KG1 (cell line): ENCODE data around the gene LAMC2.
"Not testable (repeated sequence)": the region's sequence is repeated elsewhere in the genome, so short reads cannot be mapped to it uniquely, and the experiment has no call there.

Experiments
- DNase-seq: peaks from one replicate; lab custom pipeline; 2025; lab: John Stamatoyannopoulos, UW

LAMC2 gene

DNA sequence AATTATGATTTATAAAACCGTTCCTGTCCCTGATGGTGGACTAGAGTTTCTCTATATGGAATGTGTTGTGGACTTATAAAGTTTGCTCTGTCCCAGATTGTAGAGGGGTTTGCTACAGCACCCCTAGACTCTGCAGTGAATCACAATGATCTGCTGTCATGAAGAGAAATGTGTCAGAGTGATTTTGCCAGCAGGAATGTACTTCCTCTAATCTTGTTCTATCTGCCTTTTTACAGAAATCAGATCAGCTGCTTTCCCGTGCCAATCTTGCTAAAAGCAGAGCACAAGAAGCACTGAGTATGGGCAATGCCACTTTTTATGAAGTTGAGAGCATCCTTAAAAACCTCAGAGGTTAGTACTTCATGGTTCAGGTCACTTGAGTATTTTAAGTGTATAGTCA is 52.0 kb downstream of the LAMC2 start:
- no peak for DNase-seq

DNA sequence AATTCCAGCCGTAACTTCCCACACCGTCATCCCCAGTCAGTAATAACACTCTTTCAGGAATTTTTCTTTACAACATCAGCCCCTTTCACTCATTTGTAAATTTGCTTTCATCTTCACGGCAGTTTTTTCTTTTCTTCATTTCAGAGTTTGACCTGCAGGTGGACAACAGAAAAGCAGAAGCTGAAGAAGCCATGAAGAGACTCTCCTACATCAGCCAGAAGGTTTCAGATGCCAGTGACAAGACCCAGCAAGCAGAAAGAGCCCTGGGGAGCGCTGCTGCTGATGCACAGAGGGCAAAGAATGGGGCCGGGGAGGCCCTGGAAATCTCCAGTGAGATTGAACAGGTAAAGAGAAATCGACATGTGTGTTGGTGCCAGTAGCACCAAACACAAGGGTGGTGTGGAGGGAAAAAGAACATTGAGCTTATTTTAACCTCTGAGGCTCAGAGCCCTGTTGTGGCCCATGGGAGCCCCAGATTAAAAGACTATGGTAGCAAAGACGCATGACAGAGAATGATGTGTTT is 53.2 kb downstream of the LAMC2 start:
- no peak for DNase-seq

DNA sequence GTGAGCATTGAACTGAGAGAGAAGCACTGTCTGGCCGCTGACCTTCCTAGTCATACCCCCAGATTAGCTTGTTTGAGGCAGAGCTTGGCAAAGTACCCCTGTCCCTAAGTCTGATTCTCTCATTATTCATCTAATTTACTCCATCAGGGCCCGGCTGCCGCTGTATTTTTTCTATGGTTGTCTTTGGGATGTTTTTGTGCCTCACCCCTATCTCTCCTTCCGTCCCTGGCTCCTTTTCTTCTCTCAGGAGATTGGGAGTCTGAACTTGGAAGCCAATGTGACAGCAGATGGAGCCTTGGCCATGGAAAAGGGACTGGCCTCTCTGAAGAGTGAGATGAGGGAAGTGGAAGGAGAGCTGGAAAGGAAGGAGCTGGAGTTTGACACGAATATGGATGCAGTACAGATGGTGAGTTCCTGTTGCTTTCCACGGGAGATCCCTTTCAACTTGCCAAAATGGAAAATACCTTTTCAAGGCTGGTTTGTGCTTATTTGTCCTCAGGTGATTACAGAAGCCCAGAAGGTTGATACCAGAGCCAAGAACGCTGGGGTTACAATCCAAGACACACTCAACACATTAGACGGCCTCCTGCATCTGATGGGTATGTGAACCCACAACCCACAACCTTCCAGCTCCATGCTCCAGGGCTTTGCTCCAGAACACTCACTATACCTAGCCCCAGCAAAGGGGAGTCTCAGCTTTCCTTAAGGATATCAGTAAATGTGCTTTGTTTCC is 53.9 kb downstream of the LAMC2 start:
- DNase-seq, result no peak

DNA sequence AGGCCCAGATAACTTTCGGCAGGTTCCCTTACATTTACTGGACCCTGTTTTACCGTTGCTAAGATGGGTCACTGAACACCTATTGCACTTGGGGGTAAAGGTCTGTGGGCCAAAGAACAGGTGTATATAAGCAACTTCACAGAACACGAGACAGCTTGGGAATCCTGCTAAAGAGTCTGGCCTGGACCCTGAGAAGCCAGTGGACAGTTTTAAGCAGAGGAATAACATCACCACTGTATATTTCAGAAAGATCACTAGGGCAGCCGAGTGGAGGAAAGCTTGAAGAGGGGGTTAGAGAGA is 54.4 kb downstream of the LAMC2 start:
- no peak for DNase-seq

DNA sequence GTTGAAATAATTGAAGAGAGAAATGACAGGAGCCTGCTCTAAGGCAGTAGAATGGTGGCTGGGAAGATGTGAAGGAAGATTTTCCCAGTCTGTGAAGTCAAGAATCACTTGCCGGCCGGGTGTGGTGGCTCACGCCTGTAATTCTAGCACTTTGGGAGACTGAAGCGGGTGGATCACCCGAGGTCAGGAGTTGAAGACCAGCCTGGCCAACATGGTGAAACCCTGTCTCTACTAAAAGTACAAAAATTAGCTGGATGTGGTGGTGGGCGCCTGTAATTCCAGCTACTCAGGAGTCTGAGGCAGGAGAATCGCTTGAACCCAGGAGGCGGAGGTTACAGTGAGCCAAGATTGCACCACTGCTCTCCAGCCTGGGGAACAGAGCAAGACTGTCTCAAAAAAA is 54.8 kb downstream of the LAMC2 start:
- DNase-seq, result not testable (repeated sequence)

DNA sequence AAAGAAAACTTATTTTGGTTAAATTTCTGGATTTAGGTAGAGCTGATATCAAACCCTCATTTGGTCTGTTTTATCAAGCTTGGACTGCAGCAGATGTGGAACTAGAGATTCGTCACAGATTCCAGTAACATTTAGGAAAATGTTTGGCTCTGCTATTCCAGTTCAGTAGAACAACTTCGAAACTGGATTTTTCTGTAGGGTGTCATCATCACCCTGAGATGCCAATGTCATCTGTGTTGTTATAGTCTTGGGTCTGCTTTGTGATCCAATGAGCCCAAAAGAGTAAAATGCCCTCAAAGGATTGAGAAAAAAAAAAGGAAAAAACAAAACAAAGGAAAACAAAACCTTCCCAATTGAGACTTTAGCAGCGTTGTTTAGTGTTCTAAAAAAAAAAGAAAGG is 55.4 kb downstream of the LAMC2 start:
- DNase-seq, result no peak

DNA sequence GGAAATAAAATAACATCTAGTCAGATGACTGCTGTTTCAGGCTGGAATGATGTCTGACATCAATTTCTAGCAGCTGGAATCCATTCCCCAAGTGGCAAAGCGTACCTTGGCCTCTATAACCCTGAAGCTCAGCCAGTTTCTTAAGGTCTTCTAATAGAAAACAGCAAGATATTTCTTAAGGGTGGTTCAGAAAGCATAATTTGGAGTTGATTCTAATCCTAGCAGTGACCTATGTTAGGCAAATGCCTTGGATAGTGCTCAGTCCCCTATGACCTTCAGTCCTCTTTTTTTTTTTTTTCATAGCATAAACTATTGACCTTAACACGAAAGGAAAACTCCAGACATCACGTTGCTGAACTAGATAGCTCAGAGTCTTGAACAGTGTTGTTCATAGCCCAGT is 56.5 kb downstream of the LAMC2 start:
- no peak for DNase-seq

DNA sequence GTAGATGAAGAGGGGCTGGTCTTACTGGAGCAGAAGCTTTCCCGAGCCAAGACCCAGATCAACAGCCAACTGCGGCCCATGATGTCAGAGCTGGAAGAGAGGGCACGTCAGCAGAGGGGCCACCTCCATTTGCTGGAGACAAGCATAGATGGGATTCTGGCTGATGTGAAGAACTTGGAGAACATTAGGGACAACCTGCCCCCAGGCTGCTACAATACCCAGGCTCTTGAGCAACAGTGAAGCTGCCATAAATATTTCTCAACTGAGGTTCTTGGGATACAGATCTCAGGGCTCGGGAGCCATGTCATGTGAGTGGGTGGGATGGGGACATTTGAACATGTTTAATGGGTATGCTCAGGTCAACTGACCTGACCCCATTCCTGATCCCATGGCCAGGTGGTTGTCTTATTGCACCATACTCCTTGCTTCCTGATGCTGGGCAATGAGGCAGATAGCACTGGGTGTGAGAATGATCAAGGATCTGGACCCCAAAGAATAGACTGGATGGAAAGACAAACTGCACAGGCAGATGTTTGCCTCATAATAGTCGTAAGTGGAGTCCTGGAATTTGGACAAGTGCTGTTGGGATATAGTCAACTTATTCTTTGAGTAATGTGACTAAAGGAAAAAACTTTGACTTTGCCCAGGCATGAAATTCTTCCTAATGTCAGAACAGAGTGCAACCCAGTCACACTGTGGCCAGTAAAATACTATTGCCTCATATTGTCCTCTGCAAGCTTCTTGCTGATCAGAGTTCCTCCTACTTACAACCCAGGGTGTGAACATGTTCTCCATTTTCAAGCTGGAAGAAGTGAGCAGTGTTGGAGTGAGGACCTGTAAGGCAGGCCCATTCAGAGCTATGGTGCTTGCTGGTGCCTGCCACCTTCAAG is 57.3 kb downstream of the LAMC2 start:
- no peak for DNase-seq

DNA sequence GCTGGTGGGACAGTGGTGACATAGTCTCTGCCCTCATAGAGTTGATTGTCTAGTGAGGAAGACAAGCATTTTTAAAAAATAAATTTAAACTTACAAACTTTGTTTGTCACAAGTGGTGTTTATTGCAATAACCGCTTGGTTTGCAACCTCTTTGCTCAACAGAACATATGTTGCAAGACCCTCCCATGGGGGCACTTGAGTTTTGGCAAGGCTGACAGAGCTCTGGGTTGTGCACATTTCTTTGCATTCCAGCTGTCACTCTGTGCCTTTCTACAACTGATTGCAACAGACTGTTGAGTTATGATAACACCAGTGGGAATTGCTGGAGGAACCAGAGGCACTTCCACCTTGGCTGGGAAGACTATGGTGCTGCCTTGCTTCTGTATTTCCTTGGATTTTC is 58.4 kb downstream of the LAMC2 start:
- DNase-seq, result no peak

DNA sequence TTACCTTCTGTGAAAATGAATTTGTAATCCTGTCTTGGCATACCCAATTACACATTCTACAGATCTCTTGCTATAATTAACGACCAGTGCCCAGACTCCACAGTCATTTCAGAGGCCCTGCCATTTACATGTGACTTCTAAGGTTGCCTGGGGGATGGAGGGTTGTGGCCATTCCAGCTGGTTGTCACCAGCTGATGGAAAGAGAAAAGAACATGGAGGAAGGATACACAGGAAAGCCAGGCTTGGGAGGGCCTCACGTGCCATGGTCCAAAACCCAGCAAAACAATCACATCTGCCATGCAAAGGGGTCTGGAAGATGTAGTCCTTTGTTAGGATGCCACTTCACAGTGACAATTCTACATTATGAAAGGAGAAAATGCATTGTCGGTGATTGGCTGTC is 59.3 kb downstream of the LAMC2 start:
- DNase-seq, result no peak

DNA sequence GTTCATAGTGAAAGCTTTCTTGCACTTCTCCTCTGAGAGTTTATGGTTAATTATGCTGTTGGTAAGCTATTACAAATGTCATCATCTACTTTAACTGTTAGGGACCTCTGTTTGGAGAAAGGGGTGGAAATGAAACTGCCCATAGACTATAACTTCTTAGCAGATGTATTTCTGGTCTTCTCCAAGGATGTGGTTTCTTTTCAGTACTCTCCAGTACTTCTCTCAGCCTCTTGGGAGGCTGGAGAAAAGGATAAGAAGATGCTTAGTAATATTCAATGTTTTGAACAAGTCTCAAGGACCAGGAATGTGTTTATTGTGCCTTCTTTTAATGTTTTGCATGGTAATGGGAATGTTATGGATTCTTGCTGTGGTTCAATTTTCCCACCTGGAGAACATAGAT is 60.4 kb downstream of the LAMC2 start:
- DNase-seq, result no peak

DNA sequence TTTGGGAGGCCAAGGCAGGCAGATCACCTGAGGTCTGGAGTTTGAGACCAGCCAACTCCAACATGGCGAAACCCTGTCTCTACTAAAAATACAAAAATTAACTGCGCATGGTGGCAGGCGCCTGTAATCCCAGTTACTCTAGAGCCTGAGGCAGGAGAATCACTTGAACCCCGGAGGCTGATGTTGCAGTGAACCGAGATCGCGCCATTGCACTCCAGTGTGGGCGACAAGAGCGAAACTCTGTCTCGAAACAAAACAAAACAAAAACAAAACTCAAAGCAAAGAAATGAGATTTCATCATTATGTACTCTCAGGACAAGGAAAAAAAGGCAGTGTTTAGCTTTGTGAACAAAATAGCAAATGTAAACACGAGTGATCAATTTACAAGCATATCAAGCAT is 61.0 kb downstream of the LAMC2 start:
- no peak for DNase-seq

DNA sequence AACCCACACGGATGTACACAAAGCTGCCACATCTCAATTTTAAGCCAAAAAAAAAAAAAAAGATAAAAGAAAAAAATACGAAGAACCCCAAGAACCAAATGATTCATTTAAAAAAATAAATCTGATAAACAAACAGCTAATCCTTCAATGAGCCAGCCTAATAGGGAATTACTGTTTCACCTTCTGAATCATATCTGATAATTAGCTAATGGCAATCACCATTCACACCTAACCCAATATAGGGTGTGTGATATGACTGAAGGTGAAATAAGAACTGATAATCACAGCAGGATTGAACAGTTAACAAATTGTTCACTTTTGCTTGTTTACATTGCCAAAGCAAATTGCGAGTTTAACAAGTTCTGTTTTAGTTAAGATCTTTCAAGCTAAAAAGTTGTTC is 61.4 kb downstream of the LAMC2 start:
- DNase-seq, result no peak

DNA sequence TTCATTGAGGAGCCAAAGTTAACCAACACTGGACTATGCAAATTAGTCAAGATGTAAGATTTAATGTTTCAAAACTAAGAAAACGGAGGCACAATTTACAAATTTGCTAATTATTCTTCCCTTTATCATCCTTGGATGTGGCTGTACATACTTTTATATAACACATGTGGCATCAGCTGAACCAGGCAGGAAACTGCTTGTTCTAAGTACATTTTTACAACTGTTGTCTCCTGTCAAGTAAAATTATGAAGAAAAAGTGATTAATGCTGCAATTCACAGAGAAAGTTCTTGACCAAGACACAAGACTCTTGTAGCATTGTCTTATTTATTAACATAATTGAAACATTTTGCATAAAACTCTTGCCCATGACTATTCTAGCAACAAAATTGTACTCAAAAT is 61.9 kb downstream of the LAMC2 start:
- no peak for DNase-seq

DNA sequence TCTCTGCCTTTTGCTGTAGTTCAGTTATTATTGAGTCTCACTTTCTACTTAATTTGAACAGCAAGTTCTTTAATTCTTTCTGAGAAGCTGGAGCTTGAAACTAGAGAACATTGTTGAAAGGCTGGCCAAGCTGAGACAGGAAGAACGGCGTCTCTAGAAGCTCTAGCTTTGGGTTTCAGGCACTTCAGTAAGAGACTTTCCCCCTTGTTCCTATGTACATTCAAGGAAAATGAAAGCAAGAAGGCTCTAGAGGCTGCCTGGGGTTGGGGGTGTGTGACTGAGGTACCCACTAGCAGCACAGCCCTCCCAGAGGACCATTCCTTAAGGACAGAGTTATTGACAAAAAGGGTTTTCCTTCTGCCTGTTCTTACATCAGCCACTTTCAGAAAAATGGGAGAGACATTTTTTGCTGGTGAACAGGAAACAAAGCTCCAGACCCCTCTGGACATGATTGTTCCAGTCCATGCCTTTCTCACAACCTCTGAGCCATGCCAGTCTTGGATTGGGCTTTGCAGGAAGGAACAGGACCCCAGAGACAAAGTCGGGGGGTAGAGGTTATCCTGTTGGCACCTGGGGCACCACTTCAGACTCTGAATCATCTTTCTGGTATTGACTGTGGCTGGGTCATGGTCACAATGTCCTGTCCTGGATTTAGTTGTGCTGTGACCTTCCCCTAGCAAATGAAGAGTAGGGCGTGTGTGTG is 63.1 kb downstream of the LAMC2 start:
- no peak for DNase-seq

DNA sequence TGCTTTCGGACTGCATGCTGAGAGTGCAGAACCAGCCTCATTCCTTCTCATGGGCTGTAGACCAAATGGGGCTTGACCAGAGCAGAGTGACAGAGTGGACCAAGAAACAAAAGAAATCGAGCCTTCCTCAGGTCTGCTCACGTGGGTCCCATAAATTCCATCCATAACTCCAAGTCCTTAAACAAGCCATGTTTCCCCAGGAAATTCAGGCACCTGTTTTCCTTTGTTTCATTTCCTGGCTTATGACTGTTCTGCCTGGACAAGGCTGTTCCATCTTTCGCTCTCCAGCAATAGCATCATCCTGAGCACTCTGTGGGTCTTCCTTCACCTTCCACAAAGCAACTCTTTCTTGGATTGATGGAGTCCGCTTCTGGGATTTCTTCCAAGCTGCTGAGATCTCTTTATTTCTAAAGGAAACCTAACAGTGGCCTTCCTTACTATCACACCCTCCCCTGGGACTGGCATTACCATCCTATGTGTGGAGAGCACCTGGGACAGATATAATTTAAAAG is 63.9 kb downstream of the LAMC2 start:
- DNase-seq, result no peak

DNA sequence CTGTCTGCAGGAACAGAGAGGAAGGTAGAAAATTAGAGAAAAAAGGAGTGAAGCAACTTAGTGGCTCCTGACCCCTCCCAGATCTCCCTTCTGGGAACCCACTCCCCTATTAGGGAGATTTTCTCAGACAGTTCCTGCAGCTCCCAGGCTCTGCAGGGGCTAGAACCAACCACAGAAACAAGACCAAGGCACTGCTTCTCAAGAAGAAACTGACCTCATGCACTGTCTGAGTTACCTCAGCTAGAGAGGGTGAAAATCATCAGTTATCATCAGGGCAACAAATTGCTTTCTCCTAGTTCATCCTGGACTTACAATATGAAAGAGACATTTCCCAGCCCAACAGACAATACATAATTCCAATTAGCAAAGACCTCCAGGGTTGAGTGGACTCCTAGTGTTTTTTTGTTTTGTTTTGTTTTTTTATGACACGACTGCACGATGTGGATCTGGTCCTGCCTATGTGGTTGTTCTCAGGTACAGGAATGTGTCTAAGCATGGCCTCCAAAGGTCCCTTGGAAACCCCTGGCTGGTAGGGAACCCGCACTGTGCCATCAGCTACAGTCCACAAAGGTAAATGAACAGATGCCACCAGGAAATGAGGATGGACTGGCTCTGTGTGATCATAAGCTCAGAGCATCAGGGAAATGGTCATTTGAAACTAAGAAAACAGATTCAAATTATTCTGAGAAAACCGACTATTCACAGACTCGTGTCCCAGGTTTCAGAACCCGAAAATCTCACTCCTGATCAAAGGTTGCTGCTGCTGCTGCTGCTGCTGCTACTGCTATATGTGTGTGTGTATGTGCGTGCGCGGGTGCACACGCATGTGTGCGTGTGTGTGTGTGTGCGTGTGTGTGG is 65.3 kb downstream of the LAMC2 start:
- DNase-seq, result no peak

DNA sequence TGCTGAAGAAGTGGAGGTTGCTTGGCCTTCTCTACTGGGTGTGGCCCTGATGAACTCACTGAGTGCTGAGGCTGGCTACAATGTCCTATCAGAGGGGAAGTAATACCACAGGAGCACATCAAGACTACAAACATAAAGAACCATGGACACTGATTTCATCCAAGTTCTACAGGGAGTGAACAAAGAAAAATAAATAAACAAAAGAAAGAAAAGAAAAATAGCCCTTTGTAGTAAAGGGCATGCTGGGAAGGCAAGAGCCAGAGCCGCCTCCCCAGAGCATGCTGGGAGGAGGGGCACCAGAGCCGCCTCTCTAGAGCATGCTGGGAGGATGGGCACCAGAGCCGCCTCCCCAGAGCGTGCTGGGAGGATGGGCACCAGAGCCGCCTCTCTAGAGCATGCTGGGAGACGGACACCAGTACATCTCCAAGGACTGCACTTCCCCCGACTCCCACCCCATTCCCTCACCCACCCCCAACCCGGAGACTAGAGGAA is 65.9 kb downstream of the LAMC2 start:
- no peak for DNase-seq

DNA sequence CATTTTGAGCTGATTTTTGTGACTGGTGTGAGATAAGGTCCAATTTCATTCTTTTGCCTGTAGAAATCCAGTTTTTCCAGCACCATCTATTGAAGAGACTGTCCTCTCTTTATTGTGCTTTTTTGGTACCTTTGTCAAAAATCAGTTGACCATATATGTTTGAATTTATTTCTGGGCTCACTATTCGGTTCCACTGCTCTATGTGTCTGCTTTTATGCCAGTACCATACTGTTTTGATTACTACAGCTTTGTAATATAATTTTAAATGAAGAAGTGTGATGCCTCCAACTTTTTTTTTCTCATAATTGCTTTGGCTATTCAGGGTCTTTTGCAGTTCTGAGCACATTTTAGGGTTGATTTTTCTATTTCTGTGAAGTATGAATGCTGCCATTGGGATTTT is 69.0 kb downstream of the LAMC2 start:
- no peak for DNase-seq

DNA sequence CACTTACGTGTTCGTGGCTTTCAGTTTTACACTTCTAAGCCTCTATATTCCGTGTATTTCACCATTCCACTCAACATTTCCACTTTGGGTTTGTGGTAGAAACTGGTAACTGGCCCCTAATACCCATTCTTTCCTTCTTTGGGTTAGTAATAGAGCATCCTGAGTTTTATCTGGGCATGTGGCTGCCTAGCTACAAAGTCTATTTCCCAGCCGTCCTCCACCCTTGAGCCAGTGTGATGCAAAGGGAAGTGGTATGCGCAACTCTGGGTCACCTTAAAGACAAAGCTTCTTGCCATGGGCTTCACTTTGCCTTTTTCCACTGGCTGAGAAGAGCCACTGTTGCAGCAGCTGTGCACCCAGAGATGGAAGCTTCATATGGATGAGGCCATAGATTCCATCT is 73.9 kb downstream of the LAMC2 start:
- DNase-seq, result no peak

DNA sequence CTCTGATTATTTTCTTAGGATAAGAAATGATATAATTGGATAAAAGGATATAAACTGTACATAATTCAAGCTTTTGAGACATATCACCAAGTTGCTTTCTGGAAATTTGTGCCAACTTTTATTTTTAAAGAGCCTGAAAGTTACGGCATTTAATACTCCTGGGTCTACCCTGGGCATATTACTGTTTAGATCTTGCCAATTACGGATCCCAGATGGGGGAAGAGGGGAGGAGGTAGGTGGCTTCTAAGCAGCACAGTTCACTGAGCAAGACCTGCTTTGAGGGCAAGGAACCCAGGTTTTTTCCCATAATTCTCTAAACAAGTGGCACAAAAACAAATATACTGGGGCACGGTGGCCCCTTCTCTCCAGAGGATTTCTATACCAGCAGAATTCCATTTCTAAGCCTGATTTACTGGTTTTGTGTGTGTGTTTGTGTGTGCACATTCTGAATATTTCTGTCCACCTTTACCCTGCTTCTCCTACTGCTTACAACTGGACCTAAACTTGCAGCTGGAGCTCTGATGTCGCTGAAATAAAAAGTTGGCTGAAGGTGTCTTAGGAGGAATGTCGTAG is 76.7 kb downstream of the LAMC2 start:
- DNase-seq, result no peak
